Skeletal muscle satellite cell (primary cell): Measurements from ENCODE around the gene ARSK.

ENCODE experiments used
- H3K27me3 ChIP-seq: 2 replicates; pipeline ENCODE4 v1.7.0; 2013; ENCODE audit warnings: low read length; ENCODE audit not compliant: control insufficient read depth, insufficient read depth
- H3K36me3 ChIP-seq: 2 replicates; pipeline ENCODE4 v1.7.0; 2013; ENCODE audit warnings: mild to moderate bottlenecking, control low read depth, low read length; ENCODE audit not compliant: insufficient read depth
- H3K4me1 ChIP-seq: 2 replicates; pipeline ENCODE4 v1.7.0; 2013; ENCODE audit warnings: low read length; ENCODE audit not compliant: control insufficient read depth, insufficient read depth
- H3K4me2 ChIP-seq: 2 replicates; pipeline ENCODE4 v1.7.0; 2013; ENCODE audit warnings: mild to moderate bottlenecking, low read length
- H3K4me3 ChIP-seq: 2 replicates; pipeline ENCODE4 v1.7.0; 2013; ENCODE audit warnings: low read length
- H3K9ac ChIP-seq: 2 replicates; pipeline ENCODE4 v1.7.0; 2013; ENCODE audit warnings: mild to moderate bottlenecking, low read depth, low read length, moderate library complexity
- H3K9me3 ChIP-seq: replicated peaks from 2 replicates; pipeline ENCODE4 v1.7.0; 2013; ENCODE audit warnings: mild to moderate bottlenecking, control low read depth, low read length

Gene ARSK

GRCh38 chr5:95564450-95564849 is 9.5 kb downstream of the ARSK start:
- Histone ChIP-seq H3K36me3 (peaks cover 15% of the 10 kb centered on the region), H3K9me3 (no peaks in the 10 kb centered on the region), H3K9ac (no peak overlapping the region)

GRCh38 chr5:95565280-95565920 is 10.5 kb downstream of the ARSK start:
- Histone ChIP-seq H3K27me3 (no peaks in the 10 kb centered on the region), H3K9me3 (no peaks in the 10 kb centered on the region), H3K4me3 (no peak overlapping the region), H3K9ac (no peak overlapping the region), H3K4me1 (peaks cover 10% of the 10 kb centered on the region), H3K36me3 (peaks cover 15% of the 10 kb centered on the region), H3K4me2 (peak overlapping the region; percentile 1)

More at GRCh38 chr5:95564450-95564849, 9.5 kb downstream of the ARSK start:
- Histone ChIP-seq H3K4me3 (no peak overlapping the region), H3K4me1 (peaks cover 10% of the 10 kb centered on the region), H3K27me3 (no peaks in the 10 kb centered on the region), H3K4me2 (no peak overlapping the region)

- Histone ChIP-seq H3K4me2 (no peak overlapping the region), H3K27me3 (no peaks in the 10 kb centered on the region), H3K9me3 (no peaks in the 10 kb centered on the region), H3K9ac (no peak overlapping the region), H3K4me1 (no peaks in the 10 kb centered on the region), H3K4me3 (no peak overlapping the region), H3K36me3 (peaks cover 7% of the 10 kb centered on the region)
These were observed 17.1 kb downstream of the ARSK start for GRCh38 chr5:95572016-95572415.

GRCh38 chr5:95581576-95581975 is 26.7 kb downstream of the ARSK start:
- Histone ChIP-seq H3K27me3 (no peaks in the 10 kb centered on the region), H3K4me3 (no peak overlapping the region), H3K4me2 (no peak overlapping the region), H3K9ac (no peak overlapping the region), H3K9me3 (no peaks in the 10 kb centered on the region), H3K4me1 (no peaks in the 10 kb centered on the region), H3K36me3 (peaks cover 10% of the 10 kb centered on the region)

GRCh38 chr5:95583992-95584391 is 29.1 kb downstream of the ARSK start:
- Histone ChIP-seq H3K36me3 (peaks cover 10% of the 10 kb centered on the region), H3K27me3 (no peaks in the 10 kb centered on the region), H3K4me1 (no peaks in the 10 kb centered on the region), H3K9ac (no peak overlapping the region), H3K4me2 (no peak overlapping the region), H3K4me3 (no peak overlapping the region), H3K9me3 (no peaks in the 10 kb centered on the region)

- Histone ChIP-seq H3K36me3 (no peaks in the 10 kb centered on the region), H3K4me2 (no peak overlapping the region)
These were observed 36.0 kb downstream of the ARSK start for GRCh38 chr5:95590880-95591279.

GRCh38 chr5:95591490-95591901 is 36.6 kb downstream of the ARSK start:
- Histone ChIP-seq H3K4me3 (no peak overlapping the region), H3K36me3 (no peaks in the 10 kb centered on the region), H3K9me3 (no peaks in the 10 kb centered on the region), H3K9ac (peak overlapping the region; percentile 21), H3K27me3 (no peaks in the 10 kb centered on the region), H3K4me1 (peaks cover 21% of the 10 kb centered on the region), H3K4me2 (peak overlapping the region; percentile 57)

More at GRCh38 chr5:95590880-95591279, 36.0 kb downstream of the ARSK start:
- H3K4me1 ChIP-seq: peaks cover 21% of the 10 kb centered on the region
- no peaks in the 10 kb centered on the region for H3K27me3 ChIP-seq
- peak overlapping the region; percentile 21 for H3K9ac ChIP-seq
- H3K9me3 ChIP-seq: no peaks in the 10 kb centered on the region
- H3K4me3 ChIP-seq: no peak overlapping the region

GRCh38 chr5:95595289-95595931 is 40.5 kb downstream of the ARSK start:
- Histone ChIP-seq H3K9me3 (no peaks in the 10 kb centered on the region), H3K4me3 (no peak overlapping the region), H3K4me1 (peaks cover 21% of the 10 kb centered on the region), H3K9ac (no peak overlapping the region), H3K36me3 (no peaks in the 10 kb centered on the region), H3K4me2 (no peak overlapping the region), H3K27me3 (no peaks in the 10 kb centered on the region)

GRCh38 chr5:95599252-95599651 is 44.4 kb downstream of the ARSK start:
- H3K9me3 ChIP-seq: no peaks in the 10 kb centered on the region
- H3K4me2 ChIP-seq: no peak overlapping the region
- no peaks in the 10 kb centered on the region for H3K4me1 ChIP-seq
- H3K27me3 ChIP-seq: no peaks in the 10 kb centered on the region
- H3K4me3 ChIP-seq: no peak overlapping the region
- H3K9ac ChIP-seq: no peak overlapping the region
- H3K36me3 ChIP-seq: no peaks in the 10 kb centered on the region

GRCh38 chr5:95600557-95600956 is 45.7 kb downstream of the ARSK start:
- Histone ChIP-seq H3K9ac (no peak overlapping the region), H3K36me3 (no peaks in the 10 kb centered on the region), H3K4me1 (no peaks in the 10 kb centered on the region), H3K4me3 (no peak overlapping the region), H3K4me2 (no peak overlapping the region), H3K9me3 (no peaks in the 10 kb centered on the region), H3K27me3 (no peaks in the 10 kb centered on the region)

- no peaks in the 10 kb centered on the region for H3K9me3 ChIP-seq
- no peak overlapping the region for H3K4me2 ChIP-seq
- no peak overlapping the region for H3K4me3 ChIP-seq
- H3K36me3 ChIP-seq: no peaks in the 10 kb centered on the region
- no peaks in the 10 kb centered on the region for H3K4me1 ChIP-seq
- no peaks in the 10 kb centered on the region for H3K27me3 ChIP-seq
- no peak overlapping the region for H3K9ac ChIP-seq
These were observed 50.9 kb downstream of the ARSK start for GRCh38 chr5:95605786-95606185.

GRCh38 chr5:95606419-95606818 is 51.5 kb downstream of the ARSK start:
- Histone ChIP-seq H3K4me1 (no peaks in the 10 kb centered on the region), H3K4me3 (no peak overlapping the region), H3K9ac (no peak overlapping the region), H3K27me3 (no peaks in the 10 kb centered on the region), H3K9me3 (no peaks in the 10 kb centered on the region), H3K4me2 (no peak overlapping the region), H3K36me3 (no peaks in the 10 kb centered on the region)
